Kidney tubule cell (primary cell): Measurements from ENCODE around the gene NRXN2.

ENCODE experiments used
- DNase-seq: peaks from one replicate; pipeline ENCODE4 v3.0.0-alpha.2; 2018; ENCODE audit warnings: low spot score

The NRXN2 gene

GRCh38 chr11:64723117-64723906, at the start of gene NRXN2:
Gene NRXN2 (minus strand): TSS chr11:64723197. CDS start chr11:64713699, 9,498 bp downstream.
- peak; percentile 80 for DNase-seq

DNA sequence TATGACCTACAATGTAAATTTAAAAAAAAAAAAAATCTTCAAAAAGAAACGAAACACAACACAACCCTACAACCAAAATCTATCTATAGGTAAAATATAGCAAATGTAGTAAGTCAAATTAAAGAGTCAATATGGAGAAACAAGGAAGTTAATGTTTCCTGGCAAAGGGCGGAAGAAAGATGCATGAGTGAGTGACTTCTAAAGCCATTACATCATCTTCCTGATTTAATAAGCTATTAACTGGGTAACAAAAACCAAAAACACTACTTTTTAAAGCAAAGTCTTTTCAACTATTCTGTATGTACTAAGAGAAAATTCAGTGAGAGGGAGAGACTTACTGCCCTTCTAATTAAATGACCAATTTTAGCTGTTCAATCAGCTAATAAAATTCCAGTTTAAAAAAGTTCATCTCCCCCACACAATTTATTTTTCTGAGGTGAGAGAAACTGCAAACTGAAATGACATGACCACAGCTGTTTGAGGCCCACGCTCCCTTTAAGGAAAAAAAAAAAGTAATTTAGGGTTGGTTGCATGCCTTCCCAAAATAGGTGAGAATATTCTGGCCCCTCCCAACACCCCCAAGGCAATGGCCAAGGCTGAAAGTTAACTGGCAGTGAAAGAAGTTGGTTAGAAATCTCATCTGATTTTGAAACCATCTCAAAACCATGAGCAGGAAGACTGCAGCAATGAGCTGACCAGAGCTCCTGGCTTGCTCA, 49.5 kb upstream of the NRXN2 start:
- peak; percentile 57 for DNase-seq

GRCh38 chr11:64771861-64772260, 48.9 kb upstream of the NRXN2 start:
- no peak for DNase-seq

- DNase-seq: no peak
Observed at GRCh38 chr11:64770120-64770519, 47.1 kb upstream of the NRXN2 start.

GRCh38 chr11:64769283-64769682, 46.3 kb upstream of the NRXN2 start:
- DNase-seq: no peak

DNA sequence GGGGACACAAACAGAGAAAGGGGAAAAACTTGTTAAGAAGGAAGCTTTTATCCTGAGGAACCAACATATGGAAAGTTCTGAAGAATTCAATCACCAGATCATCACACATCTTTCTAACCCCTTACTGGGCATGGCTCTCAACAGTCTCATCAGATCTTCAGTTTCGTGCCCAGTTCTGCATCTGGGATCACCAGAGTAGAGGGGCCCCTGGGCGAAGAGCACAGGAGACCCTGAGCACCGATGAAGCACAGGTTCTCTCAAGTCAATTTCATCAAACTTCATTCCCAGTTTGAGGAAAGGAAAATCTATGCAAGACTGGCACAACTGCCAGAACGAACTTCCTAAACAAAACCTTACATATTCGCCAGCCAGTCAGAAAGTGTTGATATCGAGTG, 45.3 kb upstream of the NRXN2 start:
- DNase-seq: no peak

- peak; percentile 67 for DNase-seq
Observed at GRCh38 chr11:64767344-64768299, 44.6 kb upstream of the NRXN2 start.

- no peak for DNase-seq
Observed at GRCh38 chr11:64766881-64767280, 43.9 kb upstream of the NRXN2 start.

- no peak for DNase-seq
Observed at GRCh38 chr11:64765851-64766665, 43.1 kb upstream of the NRXN2 start.

DNA sequence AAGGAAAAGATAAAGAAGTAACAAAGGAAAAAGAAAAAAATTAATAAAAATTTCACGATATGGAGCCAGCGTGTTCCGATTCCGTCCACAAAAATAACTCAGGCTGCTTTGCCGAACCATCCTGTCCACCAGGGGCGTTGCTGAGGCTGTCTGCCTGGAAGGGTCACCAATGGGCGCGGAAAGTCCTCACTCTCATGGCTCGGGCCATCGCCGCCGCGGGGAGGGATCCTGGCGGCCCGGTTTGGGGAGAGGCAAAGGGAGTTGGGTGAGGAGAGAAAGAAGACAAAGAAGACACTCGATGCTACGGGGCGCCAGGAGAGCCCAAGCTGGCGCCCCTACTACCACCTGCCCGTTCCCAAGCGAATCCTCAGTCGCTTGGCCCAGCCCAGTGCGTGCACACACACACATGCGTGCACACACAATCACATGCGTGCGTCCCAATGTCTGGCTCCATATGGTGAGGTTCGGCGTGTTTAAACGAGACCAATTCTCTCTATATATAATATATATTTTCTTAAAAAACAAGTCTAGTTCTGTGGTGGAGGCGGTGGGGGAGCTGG, 42.4 kb upstream of the NRXN2 start:
- no peak for DNase-seq

DNA sequence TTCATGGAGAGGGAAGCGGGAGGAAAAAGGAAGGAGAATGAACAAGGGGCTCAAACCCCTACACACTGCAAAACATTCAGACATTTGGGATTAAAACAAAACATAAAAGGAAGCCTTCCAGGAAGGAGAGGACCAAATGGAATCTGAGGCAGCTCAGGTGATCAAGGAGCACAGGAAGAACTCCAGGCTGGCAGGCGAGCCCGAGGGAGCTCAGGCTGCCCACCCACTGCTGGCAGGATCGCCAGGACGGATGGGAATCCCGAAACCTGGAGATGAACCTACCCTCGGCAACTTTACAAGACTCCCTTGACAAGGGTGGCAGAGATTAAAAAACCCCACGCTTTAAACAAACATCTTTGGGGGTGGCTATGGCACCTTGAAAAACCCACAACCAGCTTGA, 41.8 kb upstream of the NRXN2 start:
- DNase-seq: no peak

- no peak for DNase-seq
Observed at GRCh38 chr11:64764040-64764611, 41.1 kb upstream of the NRXN2 start.

GRCh38 chr11:64763526-64764039, 40.6 kb upstream of the NRXN2 start:
- DNase-seq: no peak

GRCh38 chr11:64762674-64763525, 39.9 kb upstream of the NRXN2 start:
- DNase-seq: peak; percentile 92

DNA sequence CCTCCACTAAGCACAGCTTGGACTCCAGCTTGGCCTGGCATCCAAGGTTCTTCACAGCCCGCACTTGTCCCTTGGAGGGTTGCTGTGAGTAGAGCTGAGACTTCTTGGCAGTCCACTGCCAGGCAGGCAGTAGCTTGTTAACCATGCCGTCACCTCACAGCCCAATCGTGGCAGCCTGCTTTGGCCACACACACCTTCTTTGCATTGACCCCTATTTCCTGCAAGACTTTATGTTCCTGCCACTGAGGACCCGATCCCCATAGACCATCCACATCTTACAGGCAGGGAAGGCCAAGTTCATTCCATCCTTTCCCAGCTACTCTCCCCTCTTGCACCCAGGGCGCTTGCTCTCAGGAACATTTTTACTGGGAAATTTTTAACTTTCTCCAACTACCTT, 39.3 kb upstream of the NRXN2 start:
- DNase-seq: peak; percentile 6

DNA sequence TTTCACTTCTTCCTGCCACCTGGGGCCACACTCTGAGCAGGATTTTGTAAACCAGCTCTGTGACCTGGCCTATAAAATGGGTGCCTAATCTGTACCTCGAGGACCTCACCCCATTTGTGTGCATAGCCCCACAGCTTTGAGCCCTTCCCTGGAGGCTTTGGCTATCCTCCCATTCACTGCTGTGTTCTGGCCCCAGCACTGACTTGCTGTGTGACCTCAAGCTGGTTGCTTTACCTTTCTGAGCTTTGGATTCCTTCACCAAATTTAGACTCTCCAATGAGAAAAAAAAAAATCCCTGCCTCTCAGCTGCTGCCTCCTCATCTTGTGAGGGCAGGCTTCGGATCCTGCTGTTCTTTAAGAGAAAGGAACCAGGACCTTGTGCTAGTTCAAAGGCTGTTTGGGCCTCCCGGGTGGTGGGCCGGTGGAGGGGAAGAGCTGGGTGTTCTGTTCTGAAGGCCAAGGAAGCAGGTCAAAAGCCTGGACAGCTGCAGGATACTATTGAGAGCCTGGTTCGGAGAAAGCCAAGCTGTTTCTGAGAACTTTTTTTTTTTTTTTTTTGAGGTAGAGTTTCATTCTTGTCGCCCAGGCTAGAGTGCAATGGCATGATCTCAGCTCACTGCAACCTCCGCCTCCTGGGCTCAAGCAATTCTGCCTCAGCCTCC, 37.9 kb upstream of the NRXN2 start:
- DNase-seq: no peak

DNA sequence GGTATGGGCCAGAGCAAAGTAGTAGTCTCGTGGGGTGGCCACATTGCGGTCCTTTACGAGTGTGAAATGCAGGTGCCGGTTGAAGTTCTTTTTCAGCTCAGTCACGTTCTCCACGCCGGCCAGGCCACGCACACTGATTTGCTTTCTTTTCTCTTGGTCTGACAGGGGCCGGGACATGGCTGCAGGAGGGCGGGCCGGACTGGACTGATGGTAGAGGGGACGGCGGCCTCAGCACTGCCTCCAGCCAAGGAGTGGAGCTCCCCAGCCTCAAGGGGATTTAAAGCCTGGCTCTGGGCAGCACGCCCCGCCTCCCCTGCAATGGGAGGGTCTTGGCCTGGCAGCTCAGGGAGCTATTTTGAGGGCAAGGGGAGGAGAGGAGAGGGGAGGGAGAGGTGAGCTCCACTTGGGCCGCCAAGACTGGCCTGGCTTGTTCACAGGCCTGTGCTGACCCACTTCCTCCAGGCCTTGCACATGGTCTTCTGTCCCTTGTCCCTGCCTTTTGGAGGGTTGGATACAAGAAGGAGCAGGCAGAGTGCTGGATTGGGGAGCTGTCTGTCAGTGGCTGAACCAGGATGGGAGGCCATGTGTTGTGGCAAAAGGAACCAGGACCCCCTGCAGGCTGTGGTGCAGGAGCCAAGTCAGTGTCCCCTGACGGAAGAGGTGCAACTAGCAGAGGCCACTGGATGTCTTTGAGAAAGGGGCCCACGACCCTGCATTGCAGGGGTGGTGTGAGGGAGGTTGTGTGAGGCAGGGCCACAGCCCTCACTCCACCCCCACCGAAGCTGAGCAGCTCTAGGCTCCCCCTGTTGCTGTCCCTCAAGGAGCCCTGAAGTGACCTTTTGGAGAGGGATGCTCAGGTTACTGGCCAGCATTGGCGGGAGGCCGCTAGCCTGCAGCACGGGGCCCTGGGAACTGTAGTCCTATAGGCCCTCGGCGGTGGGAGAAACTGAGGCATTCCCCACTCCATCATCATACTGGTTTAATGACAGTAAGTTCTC, 37.0 kb upstream of the NRXN2 start, which contains the start of gene PYGM:
Gene PYGM (minus strand): TSS at position 253 of the 998 bp plus-strand sequence. CDS start 76 bp downstream, at position 177.
- DNase-seq: no peak
